Measurements from ENCODE around the gene GTF3C2. TPM values are rescaled to one million over a fixed set of nuclear protein-coding genes. Genes with fewer than 3 reads are reported as not detected.

GTF3C2 gene, protein sequence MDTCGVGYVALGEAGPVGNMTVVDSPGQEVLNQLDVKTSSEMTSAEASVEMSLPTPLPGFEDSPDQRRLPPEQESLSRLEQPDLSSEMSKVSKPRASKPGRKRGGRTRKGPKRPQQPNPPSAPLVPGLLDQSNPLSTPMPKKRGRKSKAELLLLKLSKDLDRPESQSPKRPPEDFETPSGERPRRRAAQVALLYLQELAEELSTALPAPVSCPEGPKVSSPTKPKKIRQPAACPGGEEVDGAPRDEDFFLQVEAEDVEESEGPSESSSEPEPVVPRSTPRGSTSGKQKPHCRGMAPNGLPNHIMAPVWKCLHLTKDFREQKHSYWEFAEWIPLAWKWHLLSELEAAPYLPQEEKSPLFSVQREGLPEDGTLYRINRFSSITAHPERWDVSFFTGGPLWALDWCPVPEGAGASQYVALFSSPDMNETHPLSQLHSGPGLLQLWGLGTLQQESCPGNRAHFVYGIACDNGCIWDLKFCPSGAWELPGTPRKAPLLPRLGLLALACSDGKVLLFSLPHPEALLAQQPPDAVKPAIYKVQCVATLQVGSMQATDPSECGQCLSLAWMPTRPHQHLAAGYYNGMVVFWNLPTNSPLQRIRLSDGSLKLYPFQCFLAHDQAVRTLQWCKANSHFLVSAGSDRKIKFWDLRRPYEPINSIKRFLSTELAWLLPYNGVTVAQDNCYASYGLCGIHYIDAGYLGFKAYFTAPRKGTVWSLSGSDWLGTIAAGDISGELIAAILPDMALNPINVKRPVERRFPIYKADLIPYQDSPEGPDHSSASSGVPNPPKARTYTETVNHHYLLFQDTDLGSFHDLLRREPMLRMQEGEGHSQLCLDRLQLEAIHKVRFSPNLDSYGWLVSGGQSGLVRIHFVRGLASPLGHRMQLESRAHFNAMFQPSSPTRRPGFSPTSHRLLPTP
- polyA plus RNA-seq (2013, experiment 1 of 2), result 75.2 TPM
- polyA plus RNA-seq (2013, experiment 2 of 2), result 68.8 TPM

DNA sequence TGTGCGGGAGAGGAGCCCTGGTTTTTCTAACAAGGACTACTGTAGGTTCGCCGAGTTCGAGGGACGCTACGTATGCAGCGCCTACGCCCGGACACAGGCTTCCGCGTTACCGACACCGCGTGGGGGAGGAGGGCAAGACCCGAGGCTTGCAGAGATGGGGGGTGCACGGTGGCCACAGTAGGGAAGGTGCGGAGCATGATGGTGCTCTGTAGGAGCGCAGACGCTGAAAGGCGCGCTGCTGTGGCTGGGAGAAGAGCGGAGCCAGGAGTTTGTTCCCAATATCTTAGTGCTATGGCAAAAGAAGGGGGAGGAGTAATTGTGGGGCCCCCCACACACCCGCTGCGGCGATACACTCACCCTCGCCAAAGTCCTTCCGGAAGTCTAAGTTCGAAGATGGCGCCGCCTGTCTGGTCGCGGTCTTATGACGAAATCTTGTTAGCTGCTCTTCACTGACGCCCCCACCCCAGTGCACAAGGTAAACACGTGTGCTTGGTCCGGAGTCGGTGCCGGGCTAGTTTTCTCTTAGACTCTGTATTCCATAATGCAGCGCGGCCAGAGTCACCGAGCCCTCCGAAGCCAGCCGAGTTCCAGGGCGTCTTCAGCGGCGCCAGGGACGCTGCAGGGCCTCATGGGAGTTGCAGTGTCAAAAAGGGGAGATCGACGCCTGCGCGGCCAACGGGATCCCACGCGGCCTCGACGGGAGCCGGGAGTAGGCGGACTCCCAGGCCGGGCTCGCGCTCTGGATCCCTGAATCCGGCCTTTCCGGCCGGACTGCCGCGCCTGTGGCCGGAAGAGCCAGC, at the start of gene GTF3C2:
Gene GTF3C2, minus strand, starts transcription at position 383 of the 800 bp plus-strand sequence. CDS start 13,210 bp downstream, outside the sequence.
- WGBS (ENCODE audit: extremely low coverage, insufficient coverage, low lambda C conversion rate), result no CpG with 5 or more reads among the region's 67 CpGs
- H2BK5ac ChIP-seq (ENCODE audit: low read length), result peak within 1 kb of the TSS; percentile 90
- peaks cover 36% of the 10 kb centered on the region for H3K79me2 ChIP-seq (ENCODE audit: control insufficient read depth, insufficient read depth, low read length)
- H4K8ac ChIP-seq (ENCODE audit: low read depth, low read length), result peak within 1 kb of the TSS; percentile 98
- H2AK5ac ChIP-seq (ENCODE audit: low read length), result peak within 1 kb of the TSS; percentile 82
- peak; percentile 100 for DNase-seq
- peak within 1 kb of the TSS; percentile 45 for H3K23ac ChIP-seq (ENCODE audit: low read length)
- H4K5ac ChIP-seq (ENCODE audit: low read length), result peak within 1 kb of the TSS; percentile 72
- peak within 1 kb of the TSS; percentile 98 for H3K56ac ChIP-seq (ENCODE audit: low read length)
- H3K79me1 ChIP-seq (ENCODE audit: low read length), result peaks cover 7% of the 10 kb centered on the region
- H3K36me3 ChIP-seq (ENCODE audit: control insufficient read depth, insufficient read depth, low read length), result no peaks in the 10 kb centered on the region
- no peak within 1 kb of the TSS for H2BK15ac ChIP-seq (replicated peaks; ENCODE audit: low read depth)
- H3K9ac ChIP-seq (ENCODE audit: low read length), result peak within 1 kb of the TSS; percentile 98
- peak within 1 kb of the TSS; percentile 97 for H3K18ac ChIP-seq (ENCODE audit: low read length)
- H3K4me3 ChIP-seq (ENCODE audit: low read length), result peak within 1 kb of the TSS; percentile 93
- H3K4ac ChIP-seq (ENCODE audit: low read depth, low read length), result peak within 1 kb of the TSS; percentile 91
- H2BK120ac ChIP-seq (ENCODE audit: low read depth, low read length), result peak within 1 kb of the TSS; percentile 22
- peak within 1 kb of the TSS; percentile 85 for H3K4me2 ChIP-seq (ENCODE audit: low read length)
- H3K27me3 ChIP-seq (ENCODE audit: insufficient read depth, low read length, poor library complexity), result no peaks in the 10 kb centered on the region
- peak within 1 kb of the TSS; percentile 100 for H3K27ac ChIP-seq (ENCODE audit: low read depth, low read length)
- H3K4me1 ChIP-seq (ENCODE audit: control insufficient read depth, low read depth, low read length), result no peaks in the 10 kb centered on the region

DNA sequence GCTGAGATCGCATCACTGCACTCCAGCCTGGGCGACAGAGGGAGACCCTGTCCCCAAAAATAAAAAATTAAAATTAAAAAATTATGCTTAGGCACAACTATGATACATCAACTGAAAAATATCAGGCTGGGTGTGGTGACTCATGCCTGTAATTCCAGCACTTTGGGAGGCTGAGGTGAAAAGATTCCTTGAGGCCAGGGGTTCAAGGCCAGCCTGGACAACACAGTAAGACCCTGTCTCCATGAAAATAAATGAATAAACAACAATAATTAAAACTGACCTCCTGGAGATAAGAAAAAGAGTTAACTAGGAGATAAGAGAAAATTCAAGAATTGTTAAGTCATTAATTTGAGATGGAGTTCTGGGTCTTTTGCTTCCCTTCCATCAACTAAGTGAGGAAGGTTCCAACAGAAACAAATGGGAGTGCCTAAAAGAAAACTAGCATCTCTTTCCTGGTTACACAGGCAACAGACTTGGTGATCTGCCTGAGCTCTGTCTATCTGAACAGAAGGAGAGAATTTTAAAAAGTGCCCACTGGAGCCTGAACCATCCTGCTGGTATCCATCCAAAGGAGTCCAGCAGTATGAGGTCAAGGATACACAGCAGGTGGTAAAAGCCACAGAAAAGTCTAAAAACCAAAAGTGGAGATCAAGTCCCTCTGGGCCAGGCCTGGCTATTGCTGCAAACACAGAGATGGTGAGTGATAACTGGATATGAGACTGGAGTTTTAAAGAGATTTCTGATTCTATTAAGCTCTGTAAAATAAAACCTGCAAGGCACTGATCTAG, 44.0 kb upstream of the GTF3C2 start:
- WGBS (ENCODE audit: extremely low coverage, insufficient coverage, low lambda C conversion rate), result no CpG with 5 or more reads among the region's 2 CpGs
- no peak overlapping the region for H2AK5ac ChIP-seq (ENCODE audit: low read length)
- DNase-seq, result no peak
- no peak overlapping the region for H2BK15ac ChIP-seq (replicated peaks; ENCODE audit: low read depth)
- H3K27ac ChIP-seq (ENCODE audit: low read depth, low read length), result no peak overlapping the region
- no peak overlapping the region for H3K18ac ChIP-seq (ENCODE audit: low read length)
- H3K4ac ChIP-seq (ENCODE audit: low read depth, low read length), result no peak overlapping the region
- no peak overlapping the region for H3K23ac ChIP-seq (ENCODE audit: low read length)
- peaks cover 3% of the 10 kb centered on the region for H3K79me1 ChIP-seq (ENCODE audit: low read length)
- peaks cover 77% of the 10 kb centered on the region for H3K79me2 ChIP-seq (ENCODE audit: control insufficient read depth, insufficient read depth, low read length)
- H3K56ac ChIP-seq (ENCODE audit: low read length), result no peak overlapping the region
- H2BK5ac ChIP-seq (ENCODE audit: low read length), result no peak overlapping the region
- no peak overlapping the region for H3K4me2 ChIP-seq (ENCODE audit: low read length)
- no peak overlapping the region for H4K5ac ChIP-seq (ENCODE audit: low read length)
- H3K27me3 ChIP-seq (ENCODE audit: insufficient read depth, low read length, poor library complexity), result no peaks in the 10 kb centered on the region
- H3K9ac ChIP-seq (ENCODE audit: low read length), result no peak overlapping the region
- H4K8ac ChIP-seq (ENCODE audit: low read depth, low read length), result no peak overlapping the region
- H3K36me3 ChIP-seq (ENCODE audit: control insufficient read depth, insufficient read depth, low read length), result peaks cover 2% of the 10 kb centered on the region
- H3K4me3 ChIP-seq (ENCODE audit: low read length), result no peak overlapping the region
- H2BK120ac ChIP-seq (ENCODE audit: low read depth, low read length), result no peak overlapping the region
- H3K4me1 ChIP-seq (ENCODE audit: control insufficient read depth, low read depth, low read length), result no peaks in the 10 kb centered on the region

DNA sequence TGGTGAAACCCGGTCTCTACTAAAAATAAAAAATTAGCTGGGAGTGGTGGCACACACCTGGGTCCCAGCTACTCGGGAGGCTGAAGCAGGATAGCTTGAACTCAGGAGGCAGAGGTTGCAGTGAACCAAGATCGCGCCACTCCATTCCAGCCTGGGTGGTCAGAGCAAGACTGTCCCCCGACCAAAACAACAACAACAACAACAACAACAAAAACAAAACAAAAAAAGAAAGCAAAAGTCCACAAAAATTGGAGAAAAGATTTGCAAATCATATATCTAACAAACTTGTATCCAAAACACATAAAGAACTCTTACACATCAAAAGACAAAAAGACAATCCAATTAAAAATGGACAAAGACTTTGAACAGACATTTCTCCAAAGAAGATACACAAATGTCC, 42.4 kb upstream of the GTF3C2 start:
- no peak overlapping the region for H3K23ac ChIP-seq (ENCODE audit: low read length)
- no peak overlapping the region for H2BK15ac ChIP-seq (replicated peaks; ENCODE audit: low read depth)
- no peak overlapping the region for H3K4me2 ChIP-seq (ENCODE audit: low read length)
- peaks cover 4% of the 10 kb centered on the region for H3K79me1 ChIP-seq (ENCODE audit: low read length)
- H3K9ac ChIP-seq (ENCODE audit: low read length), result no peak overlapping the region
- H2BK120ac ChIP-seq (ENCODE audit: low read depth, low read length), result no peak overlapping the region
- H3K4ac ChIP-seq (ENCODE audit: low read depth, low read length), result no peak overlapping the region
- H2BK5ac ChIP-seq (ENCODE audit: low read length), result no peak overlapping the region
- no peak overlapping the region for H4K8ac ChIP-seq (ENCODE audit: low read depth, low read length)
- H3K56ac ChIP-seq (ENCODE audit: low read length), result no peak overlapping the region
- no peak overlapping the region for H2AK5ac ChIP-seq (ENCODE audit: low read length)
- peaks cover 77% of the 10 kb centered on the region for H3K79me2 ChIP-seq (ENCODE audit: control insufficient read depth, insufficient read depth, low read length)
- no peak overlapping the region for H3K4me3 ChIP-seq (ENCODE audit: low read length)
- DNase-seq, result no peak
- no peak overlapping the region for H3K27ac ChIP-seq (ENCODE audit: low read depth, low read length)
- H3K18ac ChIP-seq (ENCODE audit: low read length), result no peak overlapping the region
- no peaks in the 10 kb centered on the region for H3K4me1 ChIP-seq (ENCODE audit: control insufficient read depth, low read depth, low read length)
- peaks cover 2% of the 10 kb centered on the region for H3K36me3 ChIP-seq (ENCODE audit: control insufficient read depth, insufficient read depth, low read length)
- no CpG with 5 or more reads among the region's 5 CpGs for WGBS (ENCODE audit: extremely low coverage, insufficient coverage, low lambda C conversion rate)
- H3K27me3 ChIP-seq (ENCODE audit: insufficient read depth, low read length, poor library complexity), result no peaks in the 10 kb centered on the region
- no peak overlapping the region for H4K5ac ChIP-seq (ENCODE audit: low read length)

DNA sequence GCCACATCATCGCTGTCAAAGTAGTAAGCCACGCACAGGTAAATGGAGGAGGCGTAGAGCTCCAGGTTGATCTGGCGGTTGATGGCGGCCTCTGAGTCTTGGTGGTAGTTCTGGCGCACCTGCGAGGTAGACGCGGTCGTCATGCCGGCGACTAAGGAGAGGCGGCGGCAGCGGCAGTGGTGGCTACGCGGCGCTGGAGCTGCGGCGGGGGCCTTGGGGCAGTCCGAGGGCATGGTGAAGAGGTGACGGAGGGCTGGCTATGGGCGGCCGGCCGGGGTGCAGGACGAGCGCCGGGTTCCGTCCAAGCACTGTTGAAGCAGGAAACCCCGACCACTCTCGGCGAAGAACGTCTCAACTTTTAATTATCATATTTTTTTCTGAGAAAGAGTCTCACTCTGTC, 36.7 kb upstream of the GTF3C2 start:
- no peak overlapping the region for H2BK15ac ChIP-seq (replicated peaks; ENCODE audit: low read depth)
- no peak overlapping the region for H3K18ac ChIP-seq (ENCODE audit: low read length)
- H2AK5ac ChIP-seq (ENCODE audit: low read length), result no peak overlapping the region
- H3K9ac ChIP-seq (ENCODE audit: low read length), result no peak overlapping the region
- H3K27me3 ChIP-seq (ENCODE audit: insufficient read depth, low read length, poor library complexity), result no peaks in the 10 kb centered on the region
- H3K36me3 ChIP-seq (ENCODE audit: control insufficient read depth, insufficient read depth, low read length), result no peaks in the 10 kb centered on the region
- H3K27ac ChIP-seq (ENCODE audit: low read depth, low read length), result no peak overlapping the region
- peaks cover 69% of the 10 kb centered on the region for H3K79me2 ChIP-seq (ENCODE audit: control insufficient read depth, insufficient read depth, low read length)
- H3K79me1 ChIP-seq (ENCODE audit: low read length), result peaks cover 11% of the 10 kb centered on the region
- H3K4me1 ChIP-seq (ENCODE audit: control insufficient read depth, low read depth, low read length), result no peaks in the 10 kb centered on the region
- no peak overlapping the region for H4K5ac ChIP-seq (ENCODE audit: low read length)
- no peak overlapping the region for H3K4me2 ChIP-seq (ENCODE audit: low read length)
- WGBS (ENCODE audit: extremely low coverage, insufficient coverage, low lambda C conversion rate), result no CpG with 5 or more reads among the region's 33 CpGs
- no peak for DNase-seq
- no peak overlapping the region for H3K56ac ChIP-seq (ENCODE audit: low read length)
- no peak overlapping the region for H4K8ac ChIP-seq (ENCODE audit: low read depth, low read length)
- H3K4me3 ChIP-seq (ENCODE audit: low read length), result no peak overlapping the region
- no peak overlapping the region for H2BK5ac ChIP-seq (ENCODE audit: low read length)
- no peak overlapping the region for H2BK120ac ChIP-seq (ENCODE audit: low read depth, low read length)
- no peak overlapping the region for H3K23ac ChIP-seq (ENCODE audit: low read length)
- no peak overlapping the region for H3K4ac ChIP-seq (ENCODE audit: low read depth, low read length)
